ENCODE results near the gene FAM153A.
"Not testable (repeated sequence)": the region's sequence is repeated elsewhere in the genome, so short reads cannot be mapped to it uniquely, and the experiment has no call there.

FAM153A gene

GRCh38 chr5:177763737-177764508 is 18.8 kb downstream of the FAM153A start:
- DNase-seq (ENCODE audit: low read depth); H3K4me3 ChIP-seq (ENCODE audit: low read depth, low read length): not testable (repeated sequence)

GRCh38 chr5:177760954-177761353 is 21.7 kb downstream of the FAM153A start:
- not testable (repeated sequence) for H3K4me3 ChIP-seq (ENCODE audit: low read depth, low read length); DNase-seq (ENCODE audit: low read depth)

- not testable (repeated sequence) for H3K4me3 ChIP-seq (ENCODE audit: low read depth, low read length)
Measured at GRCh38 chr5:177747354-177747753, 35.3 kb downstream of the FAM153A start.

GRCh38 chr5:177724858-177725257 is 57.8 kb downstream of the FAM153A start:
- not testable (repeated sequence) for H3K4me3 ChIP-seq (ENCODE audit: low read depth, low read length); DNase-seq (ENCODE audit: low read depth)

More at GRCh38 chr5:177747354-177747753, 35.3 kb downstream of the FAM153A start:
- not testable (repeated sequence) for DNase-seq (ENCODE audit: low read depth)

GRCh38 chr5:177723831-177724485 is 58.7 kb downstream of the FAM153A start:
- not testable (repeated sequence) for DNase-seq (ENCODE audit: low read depth); H3K4me3 ChIP-seq (ENCODE audit: low read depth, low read length)

- H3K4me3 ChIP-seq (ENCODE audit: low read depth, low read length); DNase-seq (ENCODE audit: low read depth): not testable (repeated sequence)
Measured at GRCh38 chr5:177722829-177723228, 59.9 kb downstream of the FAM153A start.

- not testable (repeated sequence) for H3K4me3 ChIP-seq (ENCODE audit: low read depth, low read length); DNase-seq (ENCODE audit: low read depth)
Measured at GRCh38 chr5:177719989-177720388, 62.7 kb downstream of the FAM153A start.

- not testable (repeated sequence) for H3K4me3 ChIP-seq (ENCODE audit: low read depth, low read length); DNase-seq (ENCODE audit: low read depth)
Measured at GRCh38 chr5:177715423-177715822, 67.3 kb downstream of the FAM153A start.

GRCh38 chr5:177696100-177696499 is 86.6 kb downstream of the FAM153A start:
- DNase-seq (ENCODE audit: low read depth) = not testable (repeated sequence)

GRCh38 chr5:177695356-177695930 is 87.3 kb downstream of the FAM153A start:
- H3K4me3 ChIP-seq (ENCODE audit: low read depth, low read length); DNase-seq (ENCODE audit: low read depth): not testable (repeated sequence)

More at GRCh38 chr5:177696100-177696499, 86.6 kb downstream of the FAM153A start:
- H3K4me3 ChIP-seq (ENCODE audit: low read depth, low read length) = not testable (repeated sequence)

GRCh38 chr5:177694518-177694835 is 88.2 kb downstream of the FAM153A start:
- H3K4me3 ChIP-seq (ENCODE audit: low read depth, low read length); DNase-seq (ENCODE audit: low read depth): not testable (repeated sequence)

GRCh38 chr5:177693671-177694517 is 88.8 kb downstream of the FAM153A start:
- not testable (repeated sequence) for DNase-seq (ENCODE audit: low read depth); H3K4me3 ChIP-seq (ENCODE audit: low read depth, low read length)

- H3K4me3 ChIP-seq (ENCODE audit: low read depth, low read length); DNase-seq (ENCODE audit: low read depth): not testable (repeated sequence)
Measured at GRCh38 chr5:177692969-177693368, 89.7 kb downstream of the FAM153A start.

- not testable (repeated sequence) for DNase-seq (ENCODE audit: low read depth)
Measured at GRCh38 chr5:177692507-177692906, 90.2 kb downstream of the FAM153A start.

GRCh38 chr5:177689011-177689610 is 93.6 kb downstream of the FAM153A start:
- H3K4me3 ChIP-seq (ENCODE audit: low read depth, low read length); DNase-seq (ENCODE audit: low read depth): not testable (repeated sequence)

More at GRCh38 chr5:177692507-177692906, 90.2 kb downstream of the FAM153A start:
- not testable (repeated sequence) for H3K4me3 ChIP-seq (ENCODE audit: low read depth, low read length)

- DNase-seq (ENCODE audit: low read depth); H3K4me3 ChIP-seq (ENCODE audit: low read depth, low read length): not testable (repeated sequence)
Measured at GRCh38 chr5:177688091-177688490, 94.6 kb downstream of the FAM153A start.

- not testable (repeated sequence) for DNase-seq (ENCODE audit: low read depth); H3K4me3 ChIP-seq (ENCODE audit: low read depth, low read length)
Measured at GRCh38 chr5:177681920-177682319, 100.8 kb downstream of the FAM153A start.

All from GM12864 (cell line).